ENCODE measurements around the gene CINP. TPM values are rescaled to one million over a fixed set of nuclear protein-coding genes. Genes with fewer than 3 reads are reported as not detected.

The CINP gene
- total RNA-seq = 54.1 and 61.3 TPM in 2 replicates

GRCh38 chr14:102362545-102363181 is at the start of gene CINP, which contains the start of gene TECPR2:
TSS of gene CINP (minus strand) at chr14:102362890. CDS start at chr14:102362851, 39 bp downstream.
TSS of gene TECPR2 (plus strand) at chr14:102362941. CDS start at chr14:102376722, 13,781 bp downstream.

GRCh38 chr14:102319351-102320032 is 43.2 kb downstream of the CINP start, which contains the start of gene ZNF839:
TSS of gene ZNF839 (plus strand) at chr14:102319746. CDS start at chr14:102319766, 20 bp downstream.

GRCh38 chr14:102304611-102305506 is 57.8 kb downstream of the CINP start, which contains the start of gene MOK:
TSS of gene MOK (minus strand) at chr14:102305164. CDS start at chr14:102304968, 196 bp downstream.

Other genes with a start within 250 kb of the CINP start
- gene WDR20, start 223.0 kb downstream of the CINP start, total RNA-seq = 11.6 and 14.4 TPM in 2 replicates
- 19.2 and 26.3 TPM in 2 replicates for gene MOK, start 57.7 kb downstream of the CINP start, total RNA-seq
- 3.3 and 4.9 TPM in 2 replicates for gene ZNF839, start 43.1 kb downstream of the CINP start, total RNA-seq
- gene TECPR2, start 51 bp upstream of the CINP start, total RNA-seq = 18.0 and 18.5 TPM in 2 replicates
- 11.4 and 18.8 TPM in 2 replicates for gene ANKRD9, start 146.9 kb upstream of the CINP start, total RNA-seq
- gene RCOR1, start 229.8 kb upstream of the CINP start, total RNA-seq = 11.9 and 12.4 TPM in 2 replicates

All from cardiac ventricle fibroblast (primary cell).